Uterus (tissue), 2 donors: Measurements from ENCODE around the gene RESP18.

Experiments
- CTCF ChIP-seq, 4 experiments: fragments of 200-600 bp in 2 of 4; fragments of 450-650 bp in 2 of 4; sonication (generic) in 2 of 4; IDR thresholded peaks; one replicate each; pipeline ENCODE4 v1.5.1; 2016 to 2019; ENCODE audit warnings: antibody characterized with exemption in 4 of 4, mild to moderate bottlenecking in 2 of 4, moderate library complexity in 1 of 4
- POLR2A ChIP-seq, 2 donors: fragments of 450-650 bp; IDR thresholded peaks; one replicate each; pipeline ENCODE4 v1.6.1; 2016; ENCODE audit warnings: antibody characterized with exemption in 2 of 2, mild to moderate bottlenecking in 1 of 2, moderate library complexity in 1 of 2

- TF ChIP-seq CTCF (IDR thresholded peaks at IDR 0.05): no peak
- TF ChIP-seq POLR2A (IDR thresholded peaks at IDR 0.05): no peak
Observed at GRCh38 chr2:219282375-219282774, 50.2 kb downstream of the RESP18 start.
